GM20000 (cell line): ENCODE results near the gene NOC4L.

Experiments used
- DNase-seq: peaks from one replicate; pipeline ENCODE4 v3.0.0; 2012; ENCODE audit warnings: low spot score
- CTCF ChIP-seq: IDR thresholded peaks from 2 replicates; pipeline ENCODE4 v1.5.1; 2012; ENCODE audit warnings: mild to moderate bottlenecking, control low read depth; ENCODE audit errors: extremely low read depth, missing control alignments

The NOC4L gene

DNA sequence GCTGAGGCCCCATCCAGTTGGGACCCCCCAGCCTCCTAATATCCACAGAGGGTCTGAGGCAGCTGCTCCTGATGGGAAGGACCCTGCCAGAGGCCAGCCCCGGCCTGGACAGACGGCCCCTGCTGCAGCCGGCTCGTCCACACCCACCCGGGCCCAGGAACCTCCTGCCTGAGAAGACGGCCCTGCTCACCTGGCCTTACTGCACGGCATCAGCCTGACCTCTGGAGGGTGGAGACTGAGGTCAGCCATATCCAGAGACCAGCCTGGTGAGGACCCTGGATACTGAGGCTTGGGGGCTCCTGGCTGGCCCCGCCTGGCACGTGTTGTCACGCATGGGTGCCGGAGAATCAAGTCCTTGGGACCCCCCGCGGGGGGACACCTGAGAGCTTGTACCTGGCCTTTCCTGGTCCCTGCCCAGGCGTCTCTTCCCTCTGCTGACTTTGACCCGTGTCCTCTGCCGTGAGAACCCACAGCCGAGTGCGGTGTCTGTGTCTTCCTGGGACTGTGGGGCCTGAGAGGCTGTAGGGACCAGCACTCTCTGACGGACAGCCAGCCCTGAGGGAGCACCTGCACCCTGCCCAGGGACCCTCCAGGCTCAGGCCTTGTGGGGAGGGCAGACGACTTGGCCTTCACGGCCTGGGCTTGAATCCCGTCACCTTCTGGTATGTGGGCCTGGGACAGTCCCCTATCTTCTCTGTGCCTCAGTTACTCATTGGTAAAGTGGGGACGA is 57.3 kb downstream of the NOC4L start:
- no peak for DNase-seq
- TF ChIP-seq CTCF: no peak
